Measurements from ENCODE around the gene ZNF613. TPM values are rescaled to one million over a fixed set of nuclear protein-coding genes. Genes with fewer than 3 reads are reported as not detected.
A peak's percentile ranks its signal among the peaks of the same experiment; 100 is the strongest.

The ZNF613 gene
- total and polyA plus RNA-seq, 2 donors (not counting 1 experiment from before 2014, with no cell fraction given), result 3.0 to 7.0 TPM

- H3K4me2 ChIP-seq (replicated peaks; ENCODE audit: low read depth, low read length, poor library complexity, severe bottlenecking), result no peak overlapping the region
- H3K36me3 ChIP-seq (replicated peaks in 1 of 2; ENCODE audit: control extremely low read depth in 1 of 2, control insufficient read depth in 1 of 2, extremely low read depth in 1 of 2, insufficient read depth in 2 of 2, low read length in 1 of 2), result peaks cover 45 to 66% of the 10 kb centered on the region in 2 experiments
- H3K27me3 Mint-ChIP-seq, result no peaks in the 10 kb centered on the region
- H3K9ac ChIP-seq (ENCODE audit: low read length), result peak overlapping the region; percentile 3
- ChIA-PET CTCF (no interaction called here), POLR2A (no interaction called here)
- H3K4me3 Mint-ChIP-seq, result no peak overlapping the region
- intact Hi-C loops (cut with micrococcal nuclease), result no loop called here
- no peak overlapping the region for H3K27ac Mint-ChIP-seq
- H3K79me2 ChIP-seq (ENCODE audit: control insufficient read depth, insufficient read depth, low read length), result no peaks in the 10 kb centered on the region
- no peak overlapping the region for H2AFZ ChIP-seq (ENCODE audit: insufficient read depth, low read depth, low read length, poor library complexity, severe bottlenecking)
- no peaks in the 10 kb centered on the region for H4K20me1 ChIP-seq (ENCODE audit: control insufficient read depth, insufficient read depth, low read length, poor library complexity, severe bottlenecking)
- peaks cover 36 to 87% (median 64%) of the 10 kb centered on the region in 3 donors for H3K9me3 ChIP-seq (ENCODE audit: control extremely low read depth in 1 of 3, control insufficient read depth in 2 of 3, insufficient read depth in 1 of 3, low read length in 2 of 3)
- H3K27ac ChIP-seq (ENCODE audit: low read length in 2 of 2), result no peak overlapping the region
- peak overlapping the region in 1 of 5 experiments; percentile 44 for H3K4me3 ChIP-seq (ENCODE audit: control extremely low read depth in 1 of 5, extremely low read depth in 1 of 5, insufficient read depth in 1 of 5, low read depth in 2 of 5, low read length in 4 of 5)
- no peaks in the 10 kb centered on the region for H3K27me3 ChIP-seq (replicated peaks in 1 of 4; ENCODE audit: control extremely low read depth in 1 of 4, control insufficient read depth in 3 of 4, insufficient read depth in 4 of 4, low read length in 3 of 4)
- no peaks in the 10 kb centered on the region for H3K4me1 Mint-ChIP-seq
- WGBS (ENCODE audit: insufficient coverage), result no CpG with 5 or more reads among the region's 5 CpGs
- peaks cover 43% of the 10 kb centered on the region for H3K9me3 Mint-ChIP-seq (ENCODE audit: insufficient read depth)
- TF ChIP-seq CTCF (IDR thresholded peaks at IDR 0.05), result no peak
- no peak for TF ChIP-seq EZH2 (IDR thresholded peaks at IDR 0.05; ENCODE audit: borderline replicate concordance, insufficient read depth, low read depth, low read length, poor library complexity, severe bottlenecking)
- no peaks in the 10 kb centered on the region for H3K4me1 ChIP-seq (ENCODE audit: control insufficient read depth in 2 of 2, insufficient read depth in 2 of 2, low read length in 2 of 2)
- ATAC-seq (ENCODE audit: low read depth), result no peak
- DNase-seq, result no peak
Observed at GRCh38 chr19:51965583-51965982, 38.3 kb downstream of the ZNF613 start.

- Histone ChIP-seq H3K4me2 (replicated peaks; ENCODE audit: low read depth, low read length, poor library complexity, severe bottlenecking) (no peak overlapping the region), H3K36me3 (replicated peaks in 1 of 2; ENCODE audit: control extremely low read depth in 1 of 2, control insufficient read depth in 1 of 2, extremely low read depth in 1 of 2, insufficient read depth in 2 of 2, low read length in 1 of 2) (peaks cover 47 to 95% of the 10 kb centered on the region in 2 experiments), H3K4me1 (ENCODE audit: control insufficient read depth in 2 of 2, insufficient read depth in 2 of 2, low read length in 2 of 2) (no peaks in the 10 kb centered on the region), H3K79me2 (ENCODE audit: control insufficient read depth, insufficient read depth, low read length) (peaks cover 29% of the 10 kb centered on the region), H3K27me3 (replicated peaks in 1 of 4; ENCODE audit: control extremely low read depth in 1 of 4, control insufficient read depth in 3 of 4, insufficient read depth in 4 of 4, low read length in 3 of 4) (no peaks in the 10 kb centered on the region), H2AFZ (ENCODE audit: insufficient read depth, low read depth, low read length, poor library complexity, severe bottlenecking) (no peak overlapping the region), H3K4me3 (ENCODE audit: control extremely low read depth in 1 of 5, extremely low read depth in 1 of 5, insufficient read depth in 1 of 5, low read depth in 2 of 5, low read length in 4 of 5) (peak overlapping the region in 1 of 5 experiments; percentile 12), H3K27ac (ENCODE audit: low read length in 2 of 2) (no peak overlapping the region), H4K20me1 (ENCODE audit: control insufficient read depth, insufficient read depth, low read length, poor library complexity, severe bottlenecking) (no peaks in the 10 kb centered on the region), H3K9ac (ENCODE audit: low read length) (peak overlapping the region; percentile 1), H3K9me3 (ENCODE audit: control extremely low read depth in 1 of 3, control insufficient read depth in 2 of 3, insufficient read depth in 1 of 3, low read length in 2 of 3) (peaks cover 48 to 93% (median 77%) of the 10 kb centered on the region in 3 donors)
- DNase-seq (no peak), ATAC-seq (ENCODE audit: low read depth) (no peak)
- TF ChIP-seq EZH2 (IDR thresholded peaks at IDR 0.05; ENCODE audit: borderline replicate concordance, insufficient read depth, low read depth, low read length, poor library complexity, severe bottlenecking) (no peak), CTCF (IDR thresholded peaks at IDR 0.05) (no peak)
- no peaks in the 10 kb centered on the region for H3K27me3 Mint-ChIP-seq
- H3K9me3 Mint-ChIP-seq (ENCODE audit: insufficient read depth), result peaks cover 29% of the 10 kb centered on the region
- H3K4me3 Mint-ChIP-seq, result no peak overlapping the region
- H3K27ac Mint-ChIP-seq, result no peak overlapping the region
- ChIA-PET CTCF (no interaction called here), POLR2A (no interaction called here)
- WGBS (ENCODE audit: insufficient coverage), result 100% methylated on average over 1 of the region's 1 CpG
- H3K4me1 Mint-ChIP-seq, result no peaks in the 10 kb centered on the region
- intact Hi-C loops (cut with micrococcal nuclease), result no loop called here
Observed at GRCh38 chr19:51970718-51971117, 43.4 kb downstream of the ZNF613 start.

Measured in B cell (primary cell).